Fibroblast of lung (primary cell): ENCODE results near the gene DKC1.

Source experiments
- EZH2 ChIP-seq: IDR thresholded peaks from 2 replicates; pipeline ENCODE4 v1.5.1; 2012; ENCODE audit warnings: low read length, control low read depth, mild to moderate bottlenecking; ENCODE audit errors: missing control alignments
- TF ChIP-seq, protein P1 (sequence below), 2 donors: IDR thresholded peaks in 1 of 2; conservative IDR thresholded peaks in 1 of 2; 1 replicate in 1 of 2; 2 replicates in 1 of 2; pipeline ENCODE4 v1.5.1; 2011 to 2012; ENCODE audit warnings: low read length in 2 of 2, control low read depth in 1 of 2, inconsistent platforms in 1 of 2, low read depth in 1 of 2, mild to moderate bottlenecking in 1 of 2

DNA sequence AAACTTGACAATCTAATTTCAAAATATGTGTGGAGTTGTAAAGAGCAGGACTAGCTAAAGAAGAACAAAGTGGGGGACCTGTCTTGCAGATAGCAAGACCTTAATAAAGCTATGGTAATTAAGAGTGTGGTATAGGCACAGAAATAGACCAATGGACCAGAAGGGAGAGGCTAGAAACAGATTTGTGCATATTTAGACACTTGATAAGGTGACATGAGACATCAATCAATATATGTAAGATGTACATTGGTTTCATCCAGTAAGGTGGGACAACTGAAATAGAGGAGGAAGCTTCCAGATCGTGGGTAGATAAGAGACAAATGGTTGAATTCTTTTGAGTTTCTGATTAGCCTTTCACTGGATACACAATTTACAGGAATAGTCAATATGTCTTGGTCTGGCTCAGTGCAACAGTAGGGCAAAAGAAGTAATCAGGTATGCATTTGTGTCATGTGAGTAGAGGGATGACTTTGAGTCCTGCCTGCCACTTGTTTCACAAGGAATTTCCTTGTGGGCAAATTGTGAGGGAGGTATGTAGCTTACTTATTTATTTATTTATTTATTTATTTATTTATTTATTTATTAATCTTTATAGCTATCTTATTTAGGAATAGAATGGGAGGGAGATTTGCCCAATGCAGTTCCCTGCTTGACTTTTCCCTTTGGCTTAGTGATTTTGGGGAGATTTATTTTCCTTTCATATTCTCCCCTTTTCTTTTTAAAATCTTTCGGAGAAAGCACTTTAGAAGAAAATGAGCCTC, 49.9 kb downstream of the DKC1 start:
- TF ChIP-seq, protein P1, sequence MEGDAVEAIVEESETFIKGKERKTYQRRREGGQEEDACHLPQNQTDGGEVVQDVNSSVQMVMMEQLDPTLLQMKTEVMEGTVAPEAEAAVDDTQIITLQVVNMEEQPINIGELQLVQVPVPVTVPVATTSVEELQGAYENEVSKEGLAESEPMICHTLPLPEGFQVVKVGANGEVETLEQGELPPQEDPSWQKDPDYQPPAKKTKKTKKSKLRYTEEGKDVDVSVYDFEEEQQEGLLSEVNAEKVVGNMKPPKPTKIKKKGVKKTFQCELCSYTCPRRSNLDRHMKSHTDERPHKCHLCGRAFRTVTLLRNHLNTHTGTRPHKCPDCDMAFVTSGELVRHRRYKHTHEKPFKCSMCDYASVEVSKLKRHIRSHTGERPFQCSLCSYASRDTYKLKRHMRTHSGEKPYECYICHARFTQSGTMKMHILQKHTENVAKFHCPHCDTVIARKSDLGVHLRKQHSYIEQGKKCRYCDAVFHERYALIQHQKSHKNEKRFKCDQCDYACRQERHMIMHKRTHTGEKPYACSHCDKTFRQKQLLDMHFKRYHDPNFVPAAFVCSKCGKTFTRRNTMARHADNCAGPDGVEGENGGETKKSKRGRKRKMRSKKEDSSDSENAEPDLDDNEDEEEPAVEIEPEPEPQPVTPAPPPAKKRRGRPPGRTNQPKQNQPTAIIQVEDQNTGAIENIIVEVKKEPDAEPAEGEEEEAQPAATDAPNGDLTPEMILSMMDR (conservative IDR thresholded peaks at IDR 0.05 in 1 of 2, IDR thresholded peaks at IDR 0.05 in 1 of 2; ENCODE audit: low read depth in 1 of 2, low read length in 2 of 2): no peak
- TF ChIP-seq EZH2: no peak
